Loucy (cell line): ENCODE data around the gene RAPGEF2.

ENCODE experiments used
- H2AFZ ChIP-seq: fragments of 200-600 bp; sonication (generic); 2 replicates; pipeline ENCODE4 v1.6.0; 2016; ENCODE audit warnings: antibody characterized with exemption, mild to moderate bottlenecking, low read length, moderate library complexity
- H3F3A ChIP-seq: fragments of 200-600 bp; 2 replicates; pipeline ENCODE4 v1.6.0; 2016; ENCODE audit warnings: antibody characterized with exemption, low read depth, mild to moderate bottlenecking
- H3K27me3 ChIP-seq: fragments of 200-600 bp; sonication (generic); 2 replicates; pipeline ENCODE4 v1.6.1; 2014; ENCODE audit warnings: low read length, mild to moderate bottlenecking; ENCODE audit not compliant: insufficient read depth, poor library complexity, severe bottlenecking
- H3K36me3 ChIP-seq: fragments of 200-600 bp; sonication (generic); 2 replicates; pipeline ENCODE4 v1.6.1; 2016; ENCODE audit warnings: low read length; ENCODE audit not compliant: insufficient read depth
- H3K4me1 ChIP-seq: fragments of 200-600 bp; sonication (generic); 2 replicates; pipeline ENCODE4 v1.5.1; 2014; ENCODE audit warnings: low read length, mild to moderate bottlenecking; ENCODE audit not compliant: insufficient read depth, poor library complexity, severe bottlenecking
- H3K4me2 ChIP-seq: fragments of 200-600 bp; sonication (generic); 2 replicates; pipeline ENCODE4 v1.6.0; 2014; ENCODE audit warnings: antibody characterized with exemption, low read length, low read depth, mild to moderate bottlenecking; ENCODE audit not compliant: poor library complexity, severe bottlenecking
- H3K4me3 ChIP-seq: fragments of 200-600 bp; sonication (generic); 2 replicates; pipeline ENCODE4 v1.5.1; 2014; ENCODE audit warnings: low read length, mild to moderate bottlenecking, mixed read lengths; ENCODE audit not compliant: poor library complexity, severe bottlenecking
- H3K79me2 ChIP-seq: fragments of 200-600 bp; sonication (generic); 2 replicates; pipeline ENCODE4 v1.6.1; 2014; ENCODE audit warnings: low read length; ENCODE audit not compliant: insufficient read depth
- H3K9ac ChIP-seq: fragments of 200-600 bp; sonication (generic); 2 replicates; pipeline ENCODE4 v1.6.0; 2014; ENCODE audit warnings: mild to moderate bottlenecking, low read depth, low read length, moderate library complexity; ENCODE audit not compliant: poor library complexity, severe bottlenecking
- H3K9me2 ChIP-seq: fragments of 200-600 bp; sonication (generic); replicated peaks from 2 replicates; pipeline ENCODE4 v1.6.1; 2016; ENCODE audit warnings: low read depth, low read length, mixed read lengths
- H3K9me3 ChIP-seq: fragments of 200-600 bp; sonication (generic); 2 replicates; pipeline ENCODE4 v1.6.1; 2014; ENCODE audit warnings: mild to moderate bottlenecking, antibody characterized with exemption, low read length, low read depth; ENCODE audit not compliant: insufficient read depth
- H4K20me1 ChIP-seq: fragments of 200-600 bp; sonication (generic); 2 replicates; pipeline ENCODE4 v1.6.0; 2014; ENCODE audit warnings: antibody characterized with exemption, low read length, mild to moderate bottlenecking; ENCODE audit not compliant: insufficient read depth, poor library complexity, severe bottlenecking
- CTCF ChIP-seq: fragments of 200-600 bp; sonication (generic); conservative IDR thresholded peaks from 2 replicates; pipeline ENCODE4 v1.5.1; 2014; ENCODE audit warnings: mild to moderate bottlenecking, antibody characterized with exemption, low read length
- EZH2phosphoT487 ChIP-seq: fragments of 200-600 bp; IDR thresholded peaks from 2 replicates; pipeline ENCODE4 v1.6.1; 2018; ENCODE audit warnings: antibody characterized with exemption, mild to moderate bottlenecking, moderate library complexity, borderline replicate concordance

The RAPGEF2 gene

GRCh38 chr4:159303435-159303834 is 200.6 kb downstream of the RAPGEF2 start:
- peaks cover 5% of the 10 kb centered on the region for H4K20me1 ChIP-seq
- no peaks in the 10 kb centered on the region for H3K27me3 ChIP-seq
- peaks cover 14% of the 10 kb centered on the region for H3K36me3 ChIP-seq
- no peak overlapping the region for H2AFZ ChIP-seq
- H3K4me2 ChIP-seq: no peak overlapping the region
- H3F3A ChIP-seq: 0 out of 2 replicates have a peak, but pooled peaks cover 3% of the 10 kb centered on the region
- no peaks in the 10 kb centered on the region for H3K9me3 ChIP-seq
- H3K4me1 ChIP-seq: peaks cover 6% of the 10 kb centered on the region
- TF ChIP-seq CTCF (no peak), EZH2phosphoT487 (no peak)
- no peak overlapping the region for H3K4me3 ChIP-seq
- no peaks in the 10 kb centered on the region for H3K9me2 ChIP-seq
- peaks cover 4% of the 10 kb centered on the region; the same call in 1 of the 2 replicates for H3K79me2 ChIP-seq
- no peak overlapping the region for H3K9ac ChIP-seq

- Histone ChIP-seq H3F3A (0 out of 2 replicates have a peak, but pooled peaks cover 3% of the 10 kb centered on the region), H4K20me1 (peaks cover 5% of the 10 kb centered on the region), H2AFZ (no peak overlapping the region), H3K79me2 (peaks cover 4% of the 10 kb centered on the region; the same call in 1 of the 2 replicates), H3K4me2 (no peak overlapping the region), H3K36me3 (peaks cover 14% of the 10 kb centered on the region), H3K27me3 (no peaks in the 10 kb centered on the region), H3K9me3 (no peaks in the 10 kb centered on the region), H3K4me3 (no peak overlapping the region), H3K4me1 (peaks cover 6% of the 10 kb centered on the region), H3K9me2 (no peaks in the 10 kb centered on the region), H3K9ac (no peak overlapping the region)
- TF ChIP-seq CTCF: no peak
- no peak for TF ChIP-seq EZH2phosphoT487
Measured at GRCh38 chr4:159305129-159305528, 202.2 kb downstream of the RAPGEF2 start.

GRCh38 chr4:159307929-159308328 is 205.1 kb downstream of the RAPGEF2 start:
- Histone ChIP-seq H3K4me3 (no peak overlapping the region), H3K4me2 (no peak overlapping the region), H3K4me1 (peaks cover 18% of the 10 kb centered on the region)

More at GRCh38 chr4:159307929-159308328, 205.1 kb downstream of the RAPGEF2 start:
- Histone ChIP-seq H3K9me3 (no peaks in the 10 kb centered on the region), H2AFZ (no peak overlapping the region), H3K79me2 (peaks cover 4% of the 10 kb centered on the region; the same call in 1 of the 2 replicates), H3K9ac (no peak overlapping the region), H3F3A (0 out of 2 replicates have a peak, but pooled peaks cover 3% of the 10 kb centered on the region), H3K27me3 (no peaks in the 10 kb centered on the region), H3K9me2 (no peaks in the 10 kb centered on the region), H4K20me1 (peaks cover 8% of the 10 kb centered on the region), H3K36me3 (peaks cover 14% of the 10 kb centered on the region)
- TF ChIP-seq CTCF (no peak), EZH2phosphoT487 (no peak)
